ENCODE data around the gene MAP1S. TPM values are rescaled to one million over a fixed set of nuclear protein-coding genes. Genes with fewer than 3 reads are reported as not detected.

Gene MAP1S
- polyA plus RNA-seq (2012; ENCODE audit: insufficient read depth, insufficient read length, low read depth), result 288 TPM

- no peaks in the 10 kb centered on the region for H3K27me3 ChIP-seq
- peak; percentile 86 for DNase-seq
- H3K36me3 ChIP-seq, result peaks cover 15% of the 10 kb centered on the region
- peaks cover 5% of the 10 kb centered on the region; the same call in 1 of the 2 replicates for H3K4me1 ChIP-seq
- H3K9me3 ChIP-seq, result no peaks in the 10 kb centered on the region
- H3K4me3 ChIP-seq (ENCODE audit: low read depth, low read length), result peak within 1 kb of the TSS; percentile 73
- no peak for TF ChIP-seq CTCF (IDR thresholded peaks at IDR 0.05; ENCODE audit: low read depth, low read length)
Measured at GRCh38 chr19:17718947-17719711, at the start of gene MAP1S. Gene MAP1S (plus strand): TSS chr19:17719480. CDS start chr19:17719503, 23 bp downstream.

DNA sequence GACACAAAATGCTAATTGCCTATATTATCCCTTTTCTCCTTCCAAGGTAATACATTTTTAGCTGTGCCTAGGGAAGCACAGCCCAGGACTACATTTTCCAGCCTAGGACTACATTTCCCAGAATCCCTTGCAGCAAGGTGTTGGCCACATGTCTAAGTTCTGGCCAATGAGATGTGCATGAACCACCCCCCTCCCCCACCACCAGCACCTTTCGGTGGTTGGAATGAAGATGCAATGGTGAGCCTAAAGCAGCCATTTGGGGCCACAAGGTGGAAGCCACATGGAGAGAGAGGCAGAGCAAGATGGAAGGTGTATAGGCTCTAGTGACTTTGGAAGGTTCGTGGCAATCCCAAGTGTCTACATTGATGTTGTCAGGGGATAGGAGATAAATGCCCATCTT, 47.4 kb upstream of the MAP1S start:
- no peak overlapping the region for H3K4me3 ChIP-seq (ENCODE audit: low read depth, low read length)
- H3K4me1 ChIP-seq, result no peaks in the 10 kb centered on the region
- no peaks in the 10 kb centered on the region for H3K27me3 ChIP-seq
- H3K9me3 ChIP-seq, result no peaks in the 10 kb centered on the region
- peaks cover 36% of the 10 kb centered on the region for H3K36me3 ChIP-seq
- DNase-seq, result peak; percentile 66
- TF ChIP-seq CTCF (IDR thresholded peaks at IDR 0.05; ENCODE audit: low read depth, low read length), result no peak

GRCh38 chr19:17673937-17674799, 45.1 kb upstream of the MAP1S start:
- Histone ChIP-seq H3K4me1 (no peaks in the 10 kb centered on the region), H3K4me3 (ENCODE audit: low read depth, low read length) (no peak overlapping the region), H3K27me3 (no peaks in the 10 kb centered on the region), H3K36me3 (peaks cover 30% of the 10 kb centered on the region), H3K9me3 (no peaks in the 10 kb centered on the region)
- TF ChIP-seq CTCF (IDR thresholded peaks at IDR 0.05; ENCODE audit: low read depth, low read length), result no peak
- DNase-seq, result no peak

- DNase-seq, result no peak
- no peak for TF ChIP-seq CTCF (IDR thresholded peaks at IDR 0.05; ENCODE audit: low read depth, low read length)
- Histone ChIP-seq H3K4me1 (no peaks in the 10 kb centered on the region), H3K27me3 (no peaks in the 10 kb centered on the region), H3K36me3 (peaks cover 22% of the 10 kb centered on the region), H3K4me3 (ENCODE audit: low read depth, low read length) (no peak overlapping the region), H3K9me3 (no peaks in the 10 kb centered on the region)
Measured at GRCh38 chr19:17676295-17676694, 43.0 kb upstream of the MAP1S start.

DNA sequence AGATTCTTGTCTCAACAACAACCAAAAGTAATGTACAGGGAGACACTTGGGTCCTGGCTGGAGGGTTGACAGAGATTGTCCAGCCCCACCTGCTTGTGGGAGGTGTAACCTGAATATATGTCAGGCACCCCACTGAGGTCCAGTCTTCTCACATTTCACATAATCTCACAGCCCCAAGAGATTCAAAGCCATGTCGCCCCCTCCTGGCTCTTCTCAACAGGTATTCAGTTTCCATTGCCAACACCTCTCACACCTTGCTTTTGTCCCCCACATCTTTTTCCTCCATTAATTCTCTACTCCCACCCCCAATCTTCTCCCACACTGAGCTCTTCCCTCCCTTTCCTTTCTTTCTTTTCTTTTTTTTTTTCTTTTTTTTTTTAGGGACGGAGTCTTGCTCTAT, 42.3 kb upstream of the MAP1S start:
- DNase-seq, result no peak
- Histone ChIP-seq H3K4me1 (no peaks in the 10 kb centered on the region), H3K27me3 (no peaks in the 10 kb centered on the region), H3K9me3 (no peaks in the 10 kb centered on the region), H3K36me3 (peaks cover 19% of the 10 kb centered on the region), H3K4me3 (ENCODE audit: low read depth, low read length) (no peak overlapping the region)
- no peak; the same call in 1 of the 2 replicates for TF ChIP-seq CTCF (IDR thresholded peaks at IDR 0.05; ENCODE audit: low read depth, low read length)

All from BE2C (cell line).